ENCODE data around the gene ATG4D.

DNA sequence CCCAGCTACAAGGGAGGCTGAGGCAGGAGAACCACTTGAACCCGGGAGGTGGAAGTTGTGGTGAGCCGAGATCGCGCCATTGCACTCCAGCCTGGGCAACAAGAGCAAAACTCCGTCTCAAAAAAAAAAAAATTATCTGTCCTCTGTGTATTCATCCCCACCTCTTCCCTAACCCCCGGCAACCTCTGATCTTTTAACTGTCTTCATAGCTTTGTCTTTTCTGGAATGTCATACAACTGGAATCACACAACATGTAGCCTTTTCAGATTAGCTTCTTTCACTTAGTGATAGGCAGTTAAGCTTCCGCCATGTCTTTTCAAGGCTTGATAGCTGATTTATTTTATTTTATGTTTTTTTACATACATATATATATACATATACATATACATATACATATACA lies 18.1 kb upstream of the ATG4D start:
- TF ChIP-seq EZH2 (IDR thresholded peaks at IDR 0.05) (no peak), POLR2AphosphoS5 (IDR thresholded peaks at IDR 0.05; ENCODE audit: borderline replicate concordance, low read depth, low read length) (no peak), FOXP2 (optimal IDR thresholded peaks at IDR 0.05; ENCODE audit: control extremely low read depth, extremely low read length, insufficient read depth) (no peak)
